ENCODE measurements around the gene RAP1GDS1. TPM values are rescaled to one million over a fixed set of nuclear protein-coding genes. Genes with fewer than 3 reads are reported as not detected.
"Not testable (repeated sequence)": the region's sequence is repeated elsewhere in the genome, so short reads cannot be mapped to it uniquely, and the experiment has no call there.

RAP1GDS1 gene
- total and polyA plus RNA-seq, 4 donors: 11.2 to 19.4 (median 16.0) TPM

DNA sequence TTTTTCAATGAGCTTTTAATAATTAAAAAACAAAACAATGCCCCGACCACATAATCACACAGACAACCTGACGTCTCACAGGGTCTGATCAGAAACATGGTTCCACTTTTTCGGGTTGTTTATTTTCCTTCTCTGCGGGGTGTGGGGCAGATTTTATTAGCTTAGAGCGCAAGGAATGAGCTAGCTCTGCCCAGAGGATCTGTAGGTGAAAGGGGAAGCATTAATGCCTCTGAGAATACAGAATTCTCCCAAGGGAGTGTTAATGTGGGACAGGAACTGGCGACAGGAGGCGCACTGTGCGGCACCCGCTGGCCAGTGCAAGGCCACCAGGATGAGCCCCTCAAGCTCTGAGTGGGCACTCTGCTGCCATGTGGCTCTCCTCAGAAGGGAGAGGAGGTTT, 215.7 kb downstream of the RAP1GDS1 start (continued):
- TF ChIP-seq, protein P1, sequence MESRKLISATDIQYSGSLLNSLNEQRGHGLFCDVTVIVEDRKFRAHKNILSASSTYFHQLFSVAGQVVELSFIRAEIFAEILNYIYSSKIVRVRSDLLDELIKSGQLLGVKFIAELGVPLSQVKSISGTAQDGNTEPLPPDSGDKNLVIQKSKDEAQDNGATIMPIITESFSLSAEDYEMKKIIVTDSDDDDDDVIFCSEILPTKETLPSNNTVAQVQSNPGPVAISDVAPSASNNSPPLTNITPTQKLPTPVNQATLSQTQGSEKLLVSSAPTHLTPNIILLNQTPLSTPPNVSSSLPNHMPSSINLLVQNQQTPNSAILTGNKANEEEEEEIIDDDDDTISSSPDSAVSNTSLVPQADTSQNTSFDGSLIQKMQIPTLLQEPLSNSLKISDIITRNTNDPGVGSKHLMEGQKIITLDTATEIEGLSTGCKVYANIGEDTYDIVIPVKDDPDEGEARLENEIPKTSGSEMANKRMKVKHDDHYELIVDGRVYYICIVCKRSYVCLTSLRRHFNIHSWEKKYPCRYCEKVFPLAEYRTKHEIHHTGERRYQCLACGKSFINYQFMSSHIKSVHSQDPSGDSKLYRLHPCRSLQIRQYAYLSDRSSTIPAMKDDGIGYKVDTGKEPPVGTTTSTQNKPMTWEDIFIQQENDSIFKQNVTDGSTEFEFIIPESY (IDR thresholded peaks at IDR 0.05): no peak
- TF ChIP-seq FOXA2 (IDR thresholded peaks at IDR 0.05) (no peak), TAF1 (conservative IDR thresholded peaks at IDR 0.05) (no peak)

DNA sequence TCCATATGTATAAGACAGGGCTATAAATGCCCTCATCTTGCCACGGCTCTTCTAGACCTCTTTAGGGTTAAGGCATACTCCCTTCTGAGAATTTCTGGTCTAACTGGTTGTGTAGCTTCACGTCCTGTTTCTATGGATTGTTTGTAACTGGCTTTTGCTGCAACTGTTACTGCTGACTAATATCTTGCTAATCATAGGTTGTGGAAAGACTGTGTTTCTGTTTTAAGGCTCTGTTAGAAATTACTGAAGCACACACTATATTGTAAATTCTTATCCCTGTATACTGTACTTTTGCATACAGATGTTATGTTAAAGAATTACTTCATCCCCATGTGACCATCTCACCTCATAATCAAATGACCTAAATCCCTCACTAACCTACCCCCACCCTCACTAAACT, 218.4 kb downstream of the RAP1GDS1 start:
- not testable (repeated sequence) for DNase-seq (ENCODE audit: low spot score); H3K27me3 ChIP-seq (ENCODE audit: control insufficient read depth in 4 of 4, insufficient read depth in 4 of 4, low read length in 3 of 4); H3K9ac ChIP-seq (ENCODE audit: low read depth in 1 of 2, low read length in 2 of 2); H3K36me3 ChIP-seq (ENCODE audit: control insufficient read depth in 4 of 4, insufficient read depth in 3 of 4, low read depth in 1 of 4, low read length in 3 of 4); H3K9me3 ChIP-seq (ENCODE audit: control insufficient read depth in 4 of 4, low read length in 3 of 4); H3K4me1 ChIP-seq (ENCODE audit: control insufficient read depth in 4 of 4, insufficient read depth in 4 of 4, low read length in 3 of 4); H3K27ac ChIP-seq (ENCODE audit: low read depth in 1 of 2, low read length in 2 of 2); H3K4me3 ChIP-seq (ENCODE audit: low read depth in 1 of 3, low read length in 3 of 3)
- 65% methylated on average over 2 of the region's 2 CpGs for WGBS

DNA sequence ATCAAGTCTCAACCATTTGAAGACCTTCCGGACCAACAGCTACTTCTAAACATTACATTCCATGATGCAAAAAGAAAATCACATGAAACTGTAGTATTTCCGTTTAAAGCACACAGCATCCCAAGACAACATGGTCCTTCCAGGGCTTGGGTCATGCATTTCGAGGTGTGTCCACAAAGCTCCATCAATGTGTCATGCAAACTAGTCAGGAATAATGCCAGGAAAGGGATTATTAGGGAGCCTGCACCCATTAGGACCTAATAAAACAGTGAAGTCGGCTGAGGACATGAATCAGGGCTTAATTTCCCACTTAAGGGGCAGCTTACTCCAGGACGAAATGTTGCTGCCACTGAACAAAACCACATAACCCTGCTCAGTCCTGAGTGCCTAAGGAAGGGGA, 219.4 kb downstream of the RAP1GDS1 start:
- peaks cover 0 to 4% (median 2%) of the 10 kb centered on the region in 4 donors for H3K4me1 ChIP-seq (ENCODE audit: control insufficient read depth in 4 of 4, insufficient read depth in 4 of 4, low read length in 3 of 4)
- H3K9me3 ChIP-seq (ENCODE audit: control insufficient read depth in 4 of 4, low read length in 3 of 4): no peaks in the 10 kb centered on the region
- no peak overlapping the region for H3K4me3 ChIP-seq (ENCODE audit: low read depth in 1 of 3, low read length in 3 of 3)
- 92% methylated on average over 5 of the region's 5 CpGs for WGBS
- no peaks in the 10 kb centered on the region for H3K36me3 ChIP-seq (ENCODE audit: control insufficient read depth in 4 of 4, insufficient read depth in 3 of 4, low read depth in 1 of 4, low read length in 3 of 4)
- TF ChIP-seq, protein P1 (IDR thresholded peaks at IDR 0.05): no peak
- TF ChIP-seq, protein P2, sequence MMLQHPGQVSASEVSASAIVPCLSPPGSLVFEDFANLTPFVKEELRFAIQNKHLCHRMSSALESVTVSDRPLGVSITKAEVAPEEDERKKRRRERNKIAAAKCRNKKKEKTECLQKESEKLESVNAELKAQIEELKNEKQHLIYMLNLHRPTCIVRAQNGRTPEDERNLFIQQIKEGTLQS (IDR thresholded peaks at IDR 0.05): no peak
- TF ChIP-seq FOXA1 (IDR thresholded peaks at IDR 0.05): no peak
- TF ChIP-seq SP1 (IDR thresholded peaks at IDR 0.05): no peak
- TF ChIP-seq TAF1 (conservative IDR thresholded peaks at IDR 0.05): no peak
- TF ChIP-seq YY1 (IDR thresholded peaks at IDR 0.05): no peak
- no peak for TF ChIP-seq RAD21 (IDR thresholded peaks at IDR 0.05)
- TF ChIP-seq RXRA (IDR thresholded peaks at IDR 0.05): no peak
- TF ChIP-seq HNF4A (conservative IDR thresholded peaks at IDR 0.05): no peak
- no peak for TF ChIP-seq EGR1 (IDR thresholded peaks at IDR 0.05; ENCODE audit: low read depth in 2 of 2)
- TF ChIP-seq, protein P3, sequence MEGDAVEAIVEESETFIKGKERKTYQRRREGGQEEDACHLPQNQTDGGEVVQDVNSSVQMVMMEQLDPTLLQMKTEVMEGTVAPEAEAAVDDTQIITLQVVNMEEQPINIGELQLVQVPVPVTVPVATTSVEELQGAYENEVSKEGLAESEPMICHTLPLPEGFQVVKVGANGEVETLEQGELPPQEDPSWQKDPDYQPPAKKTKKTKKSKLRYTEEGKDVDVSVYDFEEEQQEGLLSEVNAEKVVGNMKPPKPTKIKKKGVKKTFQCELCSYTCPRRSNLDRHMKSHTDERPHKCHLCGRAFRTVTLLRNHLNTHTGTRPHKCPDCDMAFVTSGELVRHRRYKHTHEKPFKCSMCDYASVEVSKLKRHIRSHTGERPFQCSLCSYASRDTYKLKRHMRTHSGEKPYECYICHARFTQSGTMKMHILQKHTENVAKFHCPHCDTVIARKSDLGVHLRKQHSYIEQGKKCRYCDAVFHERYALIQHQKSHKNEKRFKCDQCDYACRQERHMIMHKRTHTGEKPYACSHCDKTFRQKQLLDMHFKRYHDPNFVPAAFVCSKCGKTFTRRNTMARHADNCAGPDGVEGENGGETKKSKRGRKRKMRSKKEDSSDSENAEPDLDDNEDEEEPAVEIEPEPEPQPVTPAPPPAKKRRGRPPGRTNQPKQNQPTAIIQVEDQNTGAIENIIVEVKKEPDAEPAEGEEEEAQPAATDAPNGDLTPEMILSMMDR (IDR thresholded peaks at IDR 0.05; ENCODE audit: low read depth, low read length, missing input control): no peak
- H3K27me3 ChIP-seq (ENCODE audit: control insufficient read depth in 4 of 4, insufficient read depth in 4 of 4, low read length in 3 of 4): no peaks in the 10 kb centered on the region
- H3K9ac ChIP-seq (ENCODE audit: low read depth in 1 of 2, low read length in 2 of 2): no peak overlapping the region
- DNase-seq (ENCODE audit: low spot score): no peak
- no peak overlapping the region for H3K27ac ChIP-seq (ENCODE audit: low read depth in 1 of 2, low read length in 2 of 2)
